Ovary (tissue), 3 donors: ENCODE results near the gene AUTS2.

Experiments
- CTCF ChIP-seq, 3 donors: fragments of 450-650 bp in 2 of 3; fragments of 200-600 bp in 1 of 3; IDR thresholded peaks; one replicate each; pipeline versions ENCODE4 v1.5.1 to v1.8.0; 2016 to 2022; ENCODE audit warnings: antibody characterized with exemption in 3 of 3, mild to moderate bottlenecking in 1 of 3
- EP300 ChIP-seq: sonication (generic); formaldehyde crosslinking; IDR thresholded peaks from one replicate; pipeline ENCODE4 v1.6.1; 2017; ENCODE audit warnings: antibody characterized with exemption
- POLR2A ChIP-seq: fragments of 450-650 bp; IDR thresholded peaks from one replicate; pipeline ENCODE4 v1.6.1; 2017; ENCODE audit warnings: antibody characterized with exemption, mild to moderate bottlenecking, moderate library complexity
- donor health status: DM: no; HTN: no; CAD: no.

GRCh38 chr7:69827140-69827539, 228.9 kb downstream of the AUTS2 start:
- no peak for TF ChIP-seq CTCF (IDR thresholded peaks at IDR 0.05)
- TF ChIP-seq POLR2A = no peak
- no peak for TF ChIP-seq EP300
